Measurements from ENCODE around the gene FKBP8.

- TF ChIP-seq CTCF (conservative IDR thresholded peaks at IDR 0.05; ENCODE audit: low read depth, low read length) = no peak
- TF ChIP-seq BHLHE40 (IDR thresholded peaks at IDR 0.05; ENCODE audit: low read depth, low read length) = no peak
- no peak for TF ChIP-seq FOS (IDR thresholded peaks at IDR 0.05; ENCODE audit: low read depth, low read length)
- TF ChIP-seq POLR2A (IDR thresholded peaks at IDR 0.05; ENCODE audit: low read depth, low read length) = no peak
- TF ChIP-seq RFX5 (IDR thresholded peaks at IDR 0.05; ENCODE audit: low read depth, low read length) = no peak
- TF ChIP-seq MAZ (IDR thresholded peaks at IDR 0.05; ENCODE audit: borderline replicate concordance, low read depth, low read length) = no peak
- TF ChIP-seq MXI1 (IDR thresholded peaks at IDR 0.05; ENCODE audit: borderline replicate concordance, low read depth, low read length) = no peak
- no peak for TF ChIP-seq CHD1 (IDR thresholded peaks at IDR 0.05; ENCODE audit: low read depth, low read length)
- no peak for TF ChIP-seq USF2 (IDR thresholded peaks at IDR 0.05; ENCODE audit: low read depth, low read length)
- no peak for TF ChIP-seq RAD21 (IDR thresholded peaks at IDR 0.05; ENCODE audit: low read length)
- TF ChIP-seq ELK1 (IDR thresholded peaks at IDR 0.05; ENCODE audit: borderline replicate concordance, low read depth, low read length) = no peak
- no peak for TF ChIP-seq CEBPB (IDR thresholded peaks at IDR 0.05; ENCODE audit: low read depth, low read length)
- TF ChIP-seq MAFK (IDR thresholded peaks at IDR 0.05; ENCODE audit: low read depth, low read length) = no peak
- TF ChIP-seq NFE2L2 (IDR thresholded peaks at IDR 0.05; ENCODE audit: low read depth, low read length) = no peak
Observed at GRCh38 chr19:18490728-18491127, 52.6 kb downstream of the FKBP8 start.

Data from IMR-90 (cell line).